HG02623 (cell line): ENCODE measurements around the gene SLC25A36.
A peak's percentile ranks its signal among the peaks of the same experiment; 100 is the strongest.
"Not testable (repeated sequence)": the region's sequence is repeated elsewhere in the genome, so short reads cannot be mapped to it uniquely, and the experiment has no call there.

ENCODE experiments used
- ATAC-seq: cut with Tn5 transposase; IDR thresholded peaks from one replicate; pipeline ENCODE4 v1.9.1; 2021; ENCODE audit warnings: moderate library complexity; ENCODE audit not compliant: unreplicated experiment

SLC25A36 gene

GRCh38 chr3:140931016-140931454 lies 10.6 kb upstream of the SLC25A36 start:
- no peak for ATAC-seq

GRCh38 chr3:140931801-140932200 lies 9.8 kb upstream of the SLC25A36 start:
- ATAC-seq: no peak

- ATAC-seq: no peak
Observed at GRCh38 chr3:140933109-140933508, 8.5 kb upstream of the SLC25A36 start.

- ATAC-seq: no peak
Observed at GRCh38 chr3:140933552-140933951, 8.1 kb upstream of the SLC25A36 start.

GRCh38 chr3:140939305-140939704 lies 2.3 kb upstream of the SLC25A36 start:
- not testable (repeated sequence) for ATAC-seq

- ATAC-seq: no peak
Observed at GRCh38 chr3:140941090-140941433, 574 bp upstream of the SLC25A36 start.

- ATAC-seq: peak; percentile 38
Observed at GRCh38 chr3:140942221-140943104, 827 bp downstream of the SLC25A36 start.

GRCh38 chr3:140943781-140944552 lies 2.3 kb downstream of the SLC25A36 start:
- ATAC-seq: no peak

- no peak for ATAC-seq
Observed at GRCh38 chr3:140948460-140949249, 7.0 kb downstream of the SLC25A36 start.

- ATAC-seq: no peak
Observed at GRCh38 chr3:140950144-140950543, 8.5 kb downstream of the SLC25A36 start.

GRCh38 chr3:140950863-140951262 lies 9.2 kb downstream of the SLC25A36 start:
- ATAC-seq: no peak

- not testable (repeated sequence) for ATAC-seq
Observed at GRCh38 chr3:140951750-140952149, 10.1 kb downstream of the SLC25A36 start.

GRCh38 chr3:140953028-140953960 lies 11.7 kb downstream of the SLC25A36 start:
- ATAC-seq: no peak

- no peak for ATAC-seq
Observed at GRCh38 chr3:140954576-140954975, 12.9 kb downstream of the SLC25A36 start.

- no peak for ATAC-seq
Observed at GRCh38 chr3:140955645-140956044, 14.0 kb downstream of the SLC25A36 start.

- no peak for ATAC-seq
Observed at GRCh38 chr3:140956058-140956835, 14.6 kb downstream of the SLC25A36 start.

- ATAC-seq: no peak
Observed at GRCh38 chr3:140972833-140973232, 31.2 kb downstream of the SLC25A36 start.

- no peak for ATAC-seq
Observed at GRCh38 chr3:140974900-140975299, 33.3 kb downstream of the SLC25A36 start.

- ATAC-seq: no peak
Observed at GRCh38 chr3:140980663-140981062, 39.0 kb downstream of the SLC25A36 start.
